NCI-H1417 (cell line): ENCODE measurements around the gene IL11.
"Not testable (repeated sequence)": the region's sequence is repeated elsewhere in the genome, so short reads cannot be mapped to it uniquely, and the experiment has no call there.

Experiments used
- DNase-seq, 3 experiments: peaks; one replicate each; lab custom pipeline; 2025; lab: John Stamatoyannopoulos, UW

The IL11 gene

GRCh38 chr19:55352040-55352439, 18.2 kb downstream of the IL11 start:
- no peak for DNase-seq

DNA sequence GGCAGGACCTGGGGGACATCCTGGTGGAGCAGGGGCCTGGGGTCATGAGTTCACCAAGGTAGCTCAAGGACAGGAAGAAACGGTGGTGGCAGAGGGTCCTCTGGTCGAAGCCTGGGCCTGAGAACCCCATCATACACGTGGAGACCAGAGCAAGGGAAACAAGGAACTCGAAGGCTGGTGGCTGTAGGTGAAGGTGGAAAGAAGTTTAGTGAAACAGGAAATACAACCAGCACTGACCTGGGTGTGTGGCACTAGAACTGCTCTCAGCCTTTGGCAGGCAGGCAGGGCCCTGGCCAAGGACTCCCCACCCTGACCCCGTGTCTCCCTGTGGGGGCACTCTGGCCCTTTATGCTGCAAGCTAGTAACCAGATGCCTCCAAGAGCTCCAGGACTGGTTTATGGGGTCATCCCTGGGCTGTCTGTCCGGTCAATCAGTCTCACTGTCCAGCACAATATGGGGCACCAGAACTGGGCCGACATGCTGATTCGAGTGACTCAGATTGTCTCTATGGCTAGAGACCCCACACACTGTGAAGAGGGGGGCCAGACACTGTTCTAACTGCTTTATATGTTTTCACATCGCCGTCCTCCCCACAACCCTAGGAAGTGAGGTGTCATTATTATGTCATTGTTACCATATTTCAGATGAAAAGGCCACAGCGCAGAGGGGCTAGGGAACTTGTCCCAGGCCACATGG, 19.5 kb downstream of the IL11 start:
- no peak for DNase-seq

DNA sequence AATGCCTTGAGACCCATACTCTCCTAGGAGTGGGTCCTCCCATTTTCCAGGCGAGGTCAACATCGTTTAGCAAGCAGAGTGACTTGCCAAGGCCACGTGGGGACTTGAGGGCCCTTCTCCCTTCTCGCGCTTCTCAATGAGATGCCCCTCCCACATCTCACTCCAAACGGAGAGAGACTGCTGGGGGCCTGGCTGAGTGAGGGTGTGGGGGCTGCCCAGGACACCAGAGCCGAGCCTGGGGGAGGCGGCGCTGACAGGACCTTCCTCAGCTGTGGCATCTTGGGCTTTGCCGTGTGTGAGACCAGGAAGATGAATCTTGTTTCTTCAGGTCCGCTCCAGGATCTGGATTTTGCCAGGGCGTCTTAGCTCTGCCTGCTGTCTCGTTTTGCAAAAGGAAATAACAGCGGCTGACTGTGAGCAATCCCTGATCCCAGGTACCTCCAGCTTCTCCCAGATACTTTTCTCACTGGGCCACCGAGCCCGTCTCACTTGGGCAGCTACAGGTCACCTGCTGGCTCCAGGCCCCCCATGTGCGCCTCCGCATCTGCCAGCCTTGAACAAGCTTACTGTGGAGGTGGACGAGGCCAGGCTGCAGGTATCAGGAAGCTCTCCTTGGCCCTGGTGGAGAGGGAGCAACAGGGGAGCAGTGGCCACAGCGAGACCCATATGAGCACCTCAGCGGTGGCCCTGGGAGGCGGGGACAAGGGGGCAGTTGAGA, 21.8 kb downstream of the IL11 start:
- peak in 1 of 3 experiments; percentile 35 for DNase-seq

DNA sequence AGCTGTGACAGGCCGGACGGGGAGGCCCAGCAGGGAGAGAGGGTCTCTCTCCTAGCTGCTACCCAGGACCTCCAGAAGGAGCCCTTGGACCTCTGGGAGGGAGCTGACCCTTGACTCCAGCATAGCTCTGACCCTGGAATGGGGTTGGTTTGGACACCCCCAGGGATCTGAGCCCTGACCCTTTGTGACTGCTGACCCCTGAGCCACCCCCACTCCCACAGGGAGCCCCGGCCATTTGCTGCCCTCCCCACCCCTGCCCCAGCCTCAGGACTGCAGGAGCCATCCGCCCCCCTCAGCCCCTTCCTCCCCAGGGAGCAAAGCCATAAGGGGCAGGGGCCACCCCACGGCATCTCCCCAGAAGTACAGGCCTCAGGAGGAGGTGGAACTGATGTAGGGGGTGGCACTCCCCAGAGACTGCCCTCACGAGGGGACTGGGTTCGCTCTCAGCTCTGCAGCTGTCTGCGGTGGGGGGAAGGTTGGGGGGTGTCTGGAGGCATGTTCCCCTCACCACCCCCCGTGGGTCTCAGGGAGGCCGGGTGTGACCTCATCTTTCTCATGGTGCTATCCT, 22.7 kb downstream of the IL11 start:
- no peak for DNase-seq

GRCh38 chr19:55346725-55347441, 23.4 kb downstream of the IL11 start:
- no peak for DNase-seq

DNA sequence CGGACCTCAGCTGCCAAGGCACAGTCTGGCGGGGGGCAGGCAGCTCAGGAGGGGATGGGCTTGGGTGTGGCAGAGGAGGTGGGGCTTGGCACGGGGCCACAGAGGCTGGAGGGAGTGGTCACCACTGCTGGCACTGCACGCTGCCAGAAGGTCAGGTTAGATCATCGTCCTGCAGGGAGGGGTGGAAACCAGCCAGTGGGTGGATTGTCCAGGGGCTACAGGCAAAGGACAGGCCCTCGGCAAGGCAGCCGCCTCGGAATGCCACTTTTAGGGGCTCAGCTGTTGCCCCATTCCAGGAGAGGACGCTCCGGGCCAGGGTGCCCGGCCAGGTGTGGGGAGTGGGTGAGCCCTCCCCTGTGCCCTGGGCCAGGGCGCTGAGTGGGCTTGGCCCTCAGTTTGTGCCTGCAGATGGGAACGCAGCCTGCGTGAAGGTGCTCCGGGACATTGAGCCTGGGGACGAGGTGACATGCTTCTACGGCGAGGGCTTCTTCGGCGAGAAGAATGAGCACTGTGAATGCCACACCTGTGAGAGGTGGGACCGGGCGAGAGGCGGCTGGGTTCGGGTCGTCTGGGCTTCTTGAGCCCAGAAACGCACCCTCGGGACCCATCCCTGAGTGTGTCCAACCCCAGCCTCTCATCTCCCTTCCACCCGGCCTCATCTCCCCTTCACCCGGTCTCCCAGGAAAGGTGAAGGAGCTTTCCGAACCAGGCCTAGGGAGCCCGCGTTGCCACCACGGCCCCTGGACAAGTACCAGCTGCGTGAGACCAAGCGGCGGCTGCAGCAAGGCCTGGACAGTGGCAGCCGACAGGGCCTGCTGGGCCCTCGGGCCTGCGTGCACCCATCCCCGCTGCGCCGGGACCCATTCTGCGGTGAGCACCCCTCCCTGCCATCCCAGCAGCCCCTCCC, 24.2 kb downstream of the IL11 start:
- no peak for DNase-seq

DNA sequence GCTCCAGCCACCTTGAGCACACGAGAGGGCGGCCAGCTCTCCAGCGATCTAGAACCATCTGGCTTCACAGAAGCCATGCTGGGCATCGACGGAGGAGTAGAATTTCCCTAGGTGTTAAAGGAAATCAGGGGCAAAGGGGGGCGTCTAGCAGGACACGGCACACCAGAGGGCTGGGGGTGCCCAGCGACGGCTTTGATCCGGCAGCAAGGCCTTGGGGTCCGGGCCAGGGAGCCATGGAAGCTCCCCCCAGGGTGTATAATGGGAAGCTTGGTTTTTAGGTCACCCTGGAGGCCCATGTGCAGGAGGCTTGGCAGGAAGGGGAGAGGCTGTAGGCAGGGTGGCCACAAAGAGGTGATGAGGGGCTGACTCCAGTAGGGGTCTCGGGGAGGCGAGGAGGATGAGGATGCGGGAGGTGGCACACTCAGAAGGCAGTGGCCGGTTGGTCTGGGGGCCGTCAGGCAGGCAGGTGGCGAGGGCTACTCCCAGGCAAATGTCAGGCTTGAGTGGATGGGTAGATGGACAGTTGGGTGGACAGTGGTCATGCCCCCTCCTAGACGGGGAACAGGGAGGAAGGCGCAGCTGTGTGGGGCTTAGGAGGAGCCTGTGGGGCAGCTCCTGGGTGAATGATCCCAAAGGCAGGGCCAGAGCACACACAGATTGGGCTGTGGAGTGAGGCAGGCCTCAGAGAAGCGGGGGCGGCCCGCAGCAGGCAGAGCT, 25.0 kb downstream of the IL11 start:
- DNase-seq, result no peak

- DNase-seq, result peak in 1 of 3 experiments; percentile 16
Measured at GRCh38 chr19:55344444-55344843, 25.8 kb downstream of the IL11 start.

GRCh38 chr19:55341595-55342531, 28.4 kb downstream of the IL11 start:
- no peak for DNase-seq

GRCh38 chr19:55341171-55341588, 29.1 kb downstream of the IL11 start:
- DNase-seq, result peak; percentile 87 to 93 (median 88)

DNA sequence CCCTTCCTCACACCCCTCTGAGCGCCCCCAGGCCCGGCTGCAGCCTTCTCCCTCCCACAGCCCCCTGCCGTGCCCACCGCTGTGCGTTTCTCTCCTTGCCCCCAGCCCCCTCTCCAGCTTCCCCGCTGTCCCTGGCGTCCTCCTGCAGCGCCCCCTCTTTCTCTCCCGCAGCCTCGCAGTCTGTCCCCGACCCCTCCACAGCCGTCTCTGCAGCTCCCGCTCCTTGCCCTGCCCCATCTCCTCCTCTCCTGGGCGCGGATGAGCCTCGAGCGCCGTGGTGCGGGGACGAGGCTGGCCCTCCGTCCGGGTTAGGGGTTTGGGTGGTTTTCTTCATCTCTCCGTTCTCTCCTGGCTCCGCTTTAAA, 29.5 kb downstream of the IL11 start:
- DNase-seq, result peak in 1 of 3 experiments; percentile 86

DNA sequence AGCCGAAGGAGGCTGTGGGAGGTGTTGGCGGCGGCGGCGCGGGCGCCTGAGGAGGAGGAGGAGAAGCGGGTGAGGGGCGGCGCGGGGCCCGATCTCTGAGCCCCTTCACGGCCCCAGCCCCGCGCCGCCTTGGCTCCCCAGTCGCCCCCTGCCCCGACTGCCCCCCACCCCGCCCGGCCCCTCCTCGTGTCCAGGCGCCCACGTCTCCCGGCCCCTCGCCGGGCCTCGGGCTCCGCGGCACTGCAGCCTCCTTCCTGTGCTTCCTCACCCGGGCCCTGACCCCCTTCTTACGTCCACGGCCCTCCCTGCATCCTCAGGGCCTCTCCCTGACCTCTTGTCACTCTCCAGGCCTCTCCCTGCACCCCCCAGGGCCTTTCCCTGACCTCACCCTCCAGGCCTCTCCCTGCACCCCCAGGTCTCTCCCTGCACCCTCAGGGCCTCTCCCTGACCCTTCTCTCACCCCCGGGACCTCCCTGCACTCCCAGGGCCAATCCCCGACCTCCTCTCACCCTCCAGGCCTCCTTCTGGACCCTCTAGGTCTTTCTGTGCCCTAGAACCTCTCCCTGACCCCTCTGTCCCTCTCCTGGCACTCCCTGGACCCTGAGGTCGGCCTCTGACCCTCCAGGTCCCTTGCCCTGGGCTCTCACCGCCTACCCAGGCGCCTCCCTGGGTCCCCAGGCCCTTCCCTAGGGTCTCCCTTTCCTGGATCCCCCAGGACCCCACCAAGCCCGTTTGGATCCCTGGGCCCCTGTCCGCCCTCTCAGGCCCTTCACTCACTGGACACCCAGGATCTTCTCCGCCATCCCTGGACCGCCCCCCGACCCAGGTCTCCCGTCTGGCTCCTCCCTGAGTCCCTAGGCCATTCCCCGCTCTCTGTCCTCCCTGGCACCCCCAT, 30.1 kb downstream of the IL11 start:
- DNase-seq, result peak in 2 of 3 experiments; percentile 63 to 64

GRCh38 chr19:55339105-55339888, 31.0 kb downstream of the IL11 start, which contains the start of gene KMT5C:
Gene KMT5C (plus strand): TSS chr19:55339876. CDS start chr19:55341937, 2,061 bp downstream.
- DNase-seq, result peak; percentile 99 to 100 (median 100)

DNA sequence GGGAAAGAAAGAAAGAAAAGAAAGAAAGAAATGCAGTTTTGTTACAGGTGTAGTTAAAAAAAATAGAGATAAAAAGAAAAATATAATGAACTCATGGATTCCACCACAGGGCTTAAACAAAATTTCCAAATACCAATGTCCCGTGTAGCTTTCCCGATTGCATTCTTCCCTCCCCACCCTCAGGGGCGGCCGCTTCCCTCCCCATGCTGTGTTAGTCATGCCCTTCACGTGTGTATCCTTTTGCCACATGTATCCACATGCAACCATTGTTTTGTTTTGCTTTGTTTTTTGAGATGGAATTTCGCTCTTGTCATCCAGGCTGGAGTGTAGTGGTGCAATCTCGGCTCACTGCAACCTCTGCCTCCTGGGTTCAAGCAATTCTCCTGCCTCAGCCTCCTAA, 34.2 kb downstream of the IL11 start:
- DNase-seq, result no peak

DNA sequence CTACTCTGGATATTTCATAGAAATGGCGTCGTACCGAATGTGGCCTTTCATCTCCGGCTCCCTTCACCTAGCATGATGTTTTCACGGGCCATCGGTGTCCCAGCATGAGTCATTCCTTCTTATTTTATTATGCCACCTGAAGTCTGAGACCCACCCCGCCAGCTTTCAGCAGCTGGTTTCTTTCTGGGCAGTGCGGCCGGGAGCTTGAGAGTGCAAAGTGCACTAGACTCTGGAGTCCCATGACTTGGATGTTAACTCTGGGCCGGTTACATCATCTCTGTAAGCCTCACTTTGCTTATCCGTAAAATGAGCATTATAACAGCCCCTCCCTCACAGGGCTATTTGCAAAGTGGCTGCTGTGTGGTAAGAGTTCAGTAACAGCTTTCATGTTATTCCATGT, 36.4 kb downstream of the IL11 start:
- no peak for DNase-seq

DNA sequence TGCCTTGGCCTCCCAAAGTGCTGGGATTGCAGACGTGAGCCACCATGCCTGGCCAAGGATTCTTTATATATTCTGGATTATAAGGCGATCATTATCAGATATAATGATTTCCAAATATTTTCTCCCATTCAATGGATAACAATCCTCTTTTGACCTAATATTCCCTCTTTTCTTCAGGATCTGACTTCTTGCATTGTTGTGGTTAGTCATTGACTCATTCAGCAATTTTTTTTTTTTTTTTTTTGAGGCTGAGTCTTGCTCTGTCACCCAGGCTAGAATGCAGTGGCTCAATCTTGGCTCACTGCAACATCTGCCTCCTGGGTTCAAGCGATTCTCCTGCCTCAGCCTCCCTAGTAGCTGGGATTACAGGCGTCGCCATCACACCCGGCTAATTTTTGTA, 40.5 kb downstream of the IL11 start:
- not testable (repeated sequence) for DNase-seq

DNA sequence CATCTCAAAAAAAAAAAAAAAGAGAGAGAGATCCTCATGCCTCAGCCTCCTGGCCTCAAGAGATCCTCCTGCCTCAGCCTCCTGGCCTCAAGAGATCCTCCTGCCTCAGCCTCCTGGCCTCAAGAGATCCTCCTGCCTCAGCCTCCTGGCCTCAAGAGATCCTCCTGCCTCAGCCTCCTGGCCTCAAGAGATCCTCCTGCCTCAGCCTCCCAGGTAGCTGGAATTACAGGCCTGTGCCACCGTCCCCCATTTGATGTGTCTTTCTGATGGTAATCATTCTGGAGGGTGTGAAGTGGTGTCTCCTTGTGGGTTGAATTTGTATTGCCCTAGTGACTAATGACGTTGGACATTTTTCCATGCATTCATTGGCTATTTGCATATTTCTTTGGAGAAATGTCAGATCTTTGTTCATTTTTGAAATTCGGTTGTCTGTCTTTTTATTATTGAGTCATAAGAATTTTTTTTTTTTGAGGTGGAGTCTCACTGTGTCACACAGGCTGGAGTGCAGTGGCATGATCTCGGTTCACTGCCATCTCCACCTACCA, 41.4 kb downstream of the IL11 start:
- not testable (repeated sequence) for DNase-seq
